Thyroid gland (tissue), 4 donors: ENCODE measurements around the gene CD180. TPM values are rescaled to one million over a fixed set of nuclear protein-coding genes. Genes with fewer than 3 reads are reported as not detected.

Experiments
- DNase-seq, 2 donors: peaks; one replicate each; pipeline ENCODE4 v3.0.0-alpha.2; 2019
- H3K27ac ChIP-seq, 3 donors: fragments of 200-600 bp; sonication (generic); 1 replicate in 2 of 3; 2 replicates in 1 of 3; pipeline ENCODE4 v1.5.1; 2016 to 2019; ENCODE audit warnings: mild to moderate bottlenecking in 1 of 3, moderate library complexity in 1 of 3
- H3K27me3 ChIP-seq: fragments of 200-600 bp; sonication (generic); one replicate; pipeline ENCODE4 v1.5.1; 2019
- H3K36me3 ChIP-seq, 2 donors: fragments of 200-600 bp; sonication (generic); one replicate each; pipeline ENCODE4 v1.5.1; 2016 to 2019
- H3K4me1 ChIP-seq, 2 donors: fragments of 200-600 bp; sonication (generic); one replicate each; pipeline ENCODE4 v1.5.1; 2017 to 2019
- H3K4me3 ChIP-seq, 3 donors: fragments of 200-600 bp; sonication (generic); replicated peaks in 1 of 3; 1 replicate in 2 of 3; 2 replicates in 1 of 3; pipeline ENCODE4 v1.5.1; 2016; ENCODE audit warnings: mild to moderate bottlenecking in 1 of 3
- H3K9me3 ChIP-seq: fragments of 200-600 bp; sonication (generic); one replicate; pipeline ENCODE4 v1.5.1; 2017
- POLR2A ChIP-seq, 2 donors: fragments of 450-650 bp; IDR thresholded peaks; one replicate each; pipeline ENCODE4 v1.6.1; 2017; ENCODE audit warnings: antibody characterized with exemption in 2 of 2, mild to moderate bottlenecking in 2 of 2, moderate library complexity in 1 of 2
- WGBS, 2 donors: methylation state at CpG; one replicate each; pipeline ENCODE4 v1.1.5; 2017; 5-methylcytosine and 5-hydroxymethylcytosine counted together
- intact Hi-C: fragments of 100-400 bp; cut with DNase I; formaldehyde crosslinking; loops from one replicate; pipeline ENCODE4 v1.15.1; 2023
- total RNA-seq, 4 donors: library from RNA; depleted of rRNA; stranded (reverse); fragments of >200 nt; gene quantifications; one replicate each; pipeline ENCODE4 v1.2.3, GENCODE V29; 2016
- TF ChIP-seq, protein P1 (sequence below), 6 experiments: fragments of 200-600 bp in 3 of 6; fragments of 450-650 bp in 3 of 6; sonication (generic) in 3 of 6; IDR thresholded peaks; one replicate each; pipeline ENCODE4 v1.5.1; 2016 to 2019; ENCODE audit warnings: antibody characterized with exemption in 6 of 6, mild to moderate bottlenecking in 2 of 6, inconsistent platforms in 1 of 6, moderate library complexity in 1 of 6

Gene CD180
- total RNA-seq, 4 donors from 2014 or later = 0.20 to 1.1 (median 0.61) TPM

DNA sequence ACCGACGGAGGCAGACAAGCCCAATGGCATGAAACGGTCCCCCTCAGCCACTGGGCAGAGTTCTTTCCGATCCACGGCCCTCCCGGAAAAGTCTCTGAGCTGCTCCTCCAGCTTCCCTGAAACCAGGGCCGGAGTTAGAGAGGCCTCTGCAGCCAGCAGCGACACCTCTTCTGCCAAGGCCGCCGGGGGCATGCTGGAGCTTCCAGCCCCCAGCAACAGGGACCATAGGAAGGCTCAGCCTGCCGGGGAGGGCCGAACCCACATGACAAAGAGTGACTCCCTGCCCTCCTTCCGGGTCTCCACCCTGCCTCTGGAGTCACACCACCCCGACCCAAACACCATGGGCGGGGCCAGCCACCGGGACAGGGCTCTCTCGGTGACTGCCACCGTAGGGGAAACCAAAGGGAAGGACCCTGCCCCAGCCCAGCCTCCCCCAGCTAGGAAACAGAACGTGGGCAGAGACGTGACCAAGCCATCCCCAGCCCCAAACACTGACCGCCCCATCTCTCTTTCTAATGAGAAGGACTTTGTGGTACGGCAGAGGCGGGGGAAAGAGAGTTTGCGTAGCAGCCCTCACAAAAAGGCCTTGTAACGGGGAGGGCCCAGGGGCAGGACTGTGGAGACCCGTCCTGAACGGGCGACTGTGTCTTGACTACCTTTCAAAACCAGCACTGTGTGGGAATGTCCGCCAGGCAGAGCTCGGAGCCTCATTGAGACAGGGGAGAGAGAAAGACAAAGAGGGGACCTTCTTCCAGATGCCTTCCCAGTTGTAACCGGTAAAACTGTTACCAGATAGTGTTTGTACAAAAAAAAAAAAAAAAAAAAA is 29.9 kb downstream of the CD180 start:
- TF ChIP-seq POLR2A (IDR thresholded peaks at IDR 0.05) = no peak
- TF ChIP-seq, protein P1, sequence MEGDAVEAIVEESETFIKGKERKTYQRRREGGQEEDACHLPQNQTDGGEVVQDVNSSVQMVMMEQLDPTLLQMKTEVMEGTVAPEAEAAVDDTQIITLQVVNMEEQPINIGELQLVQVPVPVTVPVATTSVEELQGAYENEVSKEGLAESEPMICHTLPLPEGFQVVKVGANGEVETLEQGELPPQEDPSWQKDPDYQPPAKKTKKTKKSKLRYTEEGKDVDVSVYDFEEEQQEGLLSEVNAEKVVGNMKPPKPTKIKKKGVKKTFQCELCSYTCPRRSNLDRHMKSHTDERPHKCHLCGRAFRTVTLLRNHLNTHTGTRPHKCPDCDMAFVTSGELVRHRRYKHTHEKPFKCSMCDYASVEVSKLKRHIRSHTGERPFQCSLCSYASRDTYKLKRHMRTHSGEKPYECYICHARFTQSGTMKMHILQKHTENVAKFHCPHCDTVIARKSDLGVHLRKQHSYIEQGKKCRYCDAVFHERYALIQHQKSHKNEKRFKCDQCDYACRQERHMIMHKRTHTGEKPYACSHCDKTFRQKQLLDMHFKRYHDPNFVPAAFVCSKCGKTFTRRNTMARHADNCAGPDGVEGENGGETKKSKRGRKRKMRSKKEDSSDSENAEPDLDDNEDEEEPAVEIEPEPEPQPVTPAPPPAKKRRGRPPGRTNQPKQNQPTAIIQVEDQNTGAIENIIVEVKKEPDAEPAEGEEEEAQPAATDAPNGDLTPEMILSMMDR (IDR thresholded peaks at IDR 0.05) = no peak
- intact Hi-C loops = no loop called here
- no peaks in the 10 kb centered on the region for H3K9me3 ChIP-seq
- 57 to 78% methylated on average over 19 to 27 of the region's 31 CpGs for whole genome bisulfite sequencing, 2 donors
- H3K27ac ChIP-seq = peak overlapping the region; percentile 81 to 94 (median 88)
- DNase-seq = peak; percentile 37 to 38
- peaks cover 10 to 20% of the 10 kb centered on the region in 2 donors for H3K4me1 ChIP-seq
- peaks cover 13 to 14% of the 10 kb centered on the region in 2 donors for H3K36me3 ChIP-seq
- no peaks in the 10 kb centered on the region for H3K27me3 ChIP-seq
- H3K4me3 ChIP-seq = no peak overlapping the region

DNA sequence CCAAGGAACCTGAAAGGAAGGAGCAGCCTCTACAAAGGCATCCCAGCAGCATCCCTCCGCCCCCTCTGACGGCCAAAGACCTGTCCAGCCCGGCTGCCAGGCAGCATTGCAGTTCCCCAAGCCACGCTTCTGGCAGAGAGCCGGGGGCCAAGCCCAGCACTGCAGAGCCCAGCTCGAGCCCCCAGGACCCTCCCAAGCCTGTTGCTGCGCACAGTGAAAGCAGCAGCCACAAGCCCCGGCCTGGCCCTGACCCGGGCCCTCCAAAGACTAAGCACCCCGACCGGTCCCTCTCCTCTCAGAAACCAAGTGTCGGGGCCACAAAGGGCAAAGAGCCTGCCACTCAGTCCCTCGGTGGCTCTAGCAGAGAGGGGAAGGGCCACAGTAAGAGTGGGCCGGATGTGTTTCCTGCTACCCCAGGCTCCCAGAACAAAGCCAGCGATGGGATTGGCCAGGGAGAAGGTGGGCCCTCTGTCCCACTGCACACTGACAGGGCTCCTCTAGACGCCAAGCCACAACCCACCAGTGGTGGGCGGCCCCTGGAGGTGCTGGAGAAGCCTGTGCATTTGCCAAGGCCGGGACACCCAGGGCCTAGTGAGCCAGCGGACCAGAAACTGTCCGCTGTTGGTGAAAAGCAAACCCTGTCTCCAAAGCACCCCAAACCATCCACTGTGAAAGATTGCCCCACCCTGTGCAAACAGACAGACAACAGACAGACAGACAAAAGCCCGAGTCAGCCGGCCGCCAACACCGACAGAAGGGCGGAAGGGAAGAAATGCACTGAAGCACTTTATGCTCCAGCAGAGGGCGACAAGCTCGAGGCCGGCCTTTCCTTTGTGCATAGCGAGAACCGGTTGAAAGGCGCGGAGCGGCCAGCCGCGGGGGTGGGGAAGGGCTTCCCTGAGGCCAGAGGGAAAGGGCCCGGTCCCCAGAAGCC is 30.8 kb downstream of the CD180 start:
- TF ChIP-seq POLR2A (IDR thresholded peaks at IDR 0.05) = no peak
- TF ChIP-seq, protein P1 (IDR thresholded peaks at IDR 0.05) = peak; percentile 54 to 89 (median 81)
- H3K36me3 ChIP-seq = peaks cover 13 to 14% of the 10 kb centered on the region in 2 donors

DNA sequence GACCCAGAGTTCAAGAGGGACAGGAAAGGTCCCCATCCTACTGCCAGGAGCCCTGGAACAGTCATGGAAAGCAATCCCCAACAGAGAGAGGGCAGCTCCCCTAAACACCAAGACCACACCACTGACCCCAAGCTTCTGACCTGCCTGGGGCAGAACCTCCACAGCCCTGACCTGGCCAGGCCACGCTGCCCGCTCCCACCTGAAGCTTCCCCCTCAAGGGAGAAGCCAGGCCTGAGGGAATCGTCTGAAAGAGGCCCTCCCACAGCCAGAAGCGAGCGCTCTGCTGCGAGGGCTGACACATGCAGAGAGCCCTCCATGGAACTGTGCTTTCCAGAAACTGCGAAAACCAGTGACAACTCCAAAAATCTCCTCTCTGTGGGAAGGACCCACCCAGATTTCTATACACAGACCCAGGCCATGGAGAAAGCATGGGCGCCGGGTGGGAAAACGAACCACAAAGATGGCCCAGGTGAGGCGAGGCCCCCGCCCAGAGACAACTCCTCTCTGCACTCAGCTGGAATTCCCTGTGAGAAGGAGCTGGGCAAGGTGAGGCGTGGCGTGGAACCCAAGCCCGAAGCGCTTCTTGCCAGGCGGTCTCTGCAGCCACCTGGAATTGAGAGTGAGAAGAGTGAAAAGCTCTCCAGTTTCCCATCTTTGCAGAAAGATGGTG is 31.6 kb downstream of the CD180 start:
- Histone ChIP-seq H3K27me3 (no peaks in the 10 kb centered on the region), H3K27ac (peak overlapping the region in 1 of 3 donors; percentile 81), H3K36me3 (peaks cover 13 to 14% of the 10 kb centered on the region in 2 donors), H3K9me3 (no peaks in the 10 kb centered on the region), H3K4me1 (peaks cover 10 to 20% of the 10 kb centered on the region in 2 donors), H3K4me3 (no peak overlapping the region)
- TF ChIP-seq, protein P1 (IDR thresholded peaks at IDR 0.05) = no peak
- TF ChIP-seq POLR2A (IDR thresholded peaks at IDR 0.05) = no peak
- no peak for DNase-seq
- intact Hi-C loops = loop anchor here (5.0 kb wide), 1 partner anchor 47 kb away; no protein-coding TSS in a partner anchor
- 96 to 99% methylated on average over 17 of the region's 17 CpGs for WGBS, 2 donors

More for the DNA sequence above, 30.8 kb downstream of the CD180 start:
- H3K9me3 ChIP-seq = no peaks in the 10 kb centered on the region
- DNase-seq = peak; percentile 90 to 95
- 27 to 39% methylated on average over 28 to 29 of the region's 36 CpGs for WGBS, 2 donors
- H3K27me3 ChIP-seq = no peaks in the 10 kb centered on the region
- peak overlapping the region; percentile 81 to 94 (median 88) for H3K27ac ChIP-seq
- H3K4me3 ChIP-seq = no peak overlapping the region
- intact Hi-C loops = no loop called here
- H3K4me1 ChIP-seq = peaks cover 10 to 20% of the 10 kb centered on the region in 2 donors

DNA sequence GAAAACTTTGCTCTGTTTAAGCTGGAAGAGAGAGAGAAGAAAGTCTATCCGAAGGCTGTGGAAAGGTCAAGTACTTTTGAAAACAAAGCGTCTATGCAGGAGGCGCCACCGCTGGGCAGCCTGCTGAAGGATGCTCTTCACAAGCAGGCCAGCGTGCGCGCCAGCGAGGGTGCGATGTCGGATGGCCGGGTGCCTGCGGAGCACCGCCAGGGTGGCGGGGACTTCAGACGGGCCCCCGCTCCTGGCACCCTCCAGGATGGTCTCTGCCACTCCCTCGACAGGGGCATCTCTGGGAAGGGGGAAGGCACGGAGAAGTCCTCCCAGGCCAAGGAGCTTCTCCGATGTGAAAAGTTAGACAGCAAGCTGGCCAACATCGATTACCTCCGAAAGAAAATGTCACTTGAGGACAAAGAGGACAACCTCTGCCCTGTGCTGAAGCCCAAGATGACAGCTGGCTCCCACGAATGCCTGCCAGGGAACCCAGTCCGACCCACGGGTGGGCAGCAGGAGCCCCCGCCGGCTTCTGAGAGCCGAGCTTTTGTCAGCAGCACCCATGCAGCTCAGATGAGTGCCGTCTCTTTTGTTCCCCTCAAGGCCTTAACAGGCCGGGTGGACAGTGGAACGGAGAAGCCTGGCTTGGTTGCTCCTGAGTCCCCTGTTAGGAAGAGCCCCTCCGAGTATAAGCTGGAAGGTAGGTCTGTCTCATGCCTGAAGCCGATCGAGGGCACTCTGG is 32.6 kb downstream of the CD180 start:
- intact Hi-C loops = loop anchor here (5.0 kb wide), 1 partner anchor 48 kb away; no protein-coding TSS in a partner anchor
- peaks cover 10 to 13% of the 10 kb centered on the region in 2 donors for H3K4me1 ChIP-seq
- no peak for TF ChIP-seq POLR2A (IDR thresholded peaks at IDR 0.05)
- TF ChIP-seq, protein P1 (IDR thresholded peaks at IDR 0.05) = no peak
- no peak for DNase-seq
- H3K9me3 ChIP-seq = no peaks in the 10 kb centered on the region
- H3K4me3 ChIP-seq = no peak overlapping the region
- no peak overlapping the region for H3K27ac ChIP-seq
- WGBS, 2 donors = 94% methylated on average over 27 to 29 of the region's 33 CpGs
- peaks cover 13 to 14% of the 10 kb centered on the region in 2 donors for H3K36me3 ChIP-seq
- no peaks in the 10 kb centered on the region for H3K27me3 ChIP-seq
